Thyroid gland (tissue), 4 donors: ENCODE measurements around the gene SCARB1. TPM values are rescaled to one million over a fixed set of nuclear protein-coding genes. Genes with fewer than 3 reads are reported as not detected.

Experiments used
- DNase-seq, 2 donors: peaks; one replicate each; pipeline ENCODE4 v3.0.0-alpha.2; 2019
- H3K27ac ChIP-seq, 3 donors: fragments of 200-600 bp; sonication (generic); 1 replicate in 2 of 3; 2 replicates in 1 of 3; pipeline ENCODE4 v1.5.1; 2016 to 2019; ENCODE audit warnings: mild to moderate bottlenecking in 1 of 3, moderate library complexity in 1 of 3
- H3K27me3 ChIP-seq: fragments of 200-600 bp; sonication (generic); one replicate; pipeline ENCODE4 v1.5.1; 2019
- H3K36me3 ChIP-seq, 2 donors: fragments of 200-600 bp; sonication (generic); one replicate each; pipeline ENCODE4 v1.5.1; 2016 to 2019
- H3K4me1 ChIP-seq, 2 donors: fragments of 200-600 bp; sonication (generic); one replicate each; pipeline ENCODE4 v1.5.1; 2017 to 2019
- H3K4me3 ChIP-seq, 3 donors: fragments of 200-600 bp; sonication (generic); replicated peaks in 1 of 3; 1 replicate in 2 of 3; 2 replicates in 1 of 3; pipeline ENCODE4 v1.5.1; 2016; ENCODE audit warnings: mild to moderate bottlenecking in 1 of 3
- H3K9me3 ChIP-seq: fragments of 200-600 bp; sonication (generic); one replicate; pipeline ENCODE4 v1.5.1; 2017
- POLR2A ChIP-seq, 2 donors: fragments of 450-650 bp; IDR thresholded peaks; one replicate each; pipeline ENCODE4 v1.6.1; 2017; ENCODE audit warnings: antibody characterized with exemption in 2 of 2, mild to moderate bottlenecking in 2 of 2, moderate library complexity in 1 of 2
- WGBS, 2 donors: methylation state at CpG; one replicate each; pipeline ENCODE4 v1.1.5; 2017; 5-methylcytosine and 5-hydroxymethylcytosine counted together
- intact Hi-C: fragments of 100-400 bp; cut with DNase I; formaldehyde crosslinking; loops from one replicate; pipeline ENCODE4 v1.15.1; 2023
- total RNA-seq, 4 donors: library from RNA; depleted of rRNA; stranded (reverse); fragments of >200 nt; gene quantifications; one replicate each; pipeline ENCODE4 v1.2.3, GENCODE V29; 2016
- TF ChIP-seq, protein P1 (sequence below), 6 experiments: fragments of 200-600 bp in 3 of 6; fragments of 450-650 bp in 3 of 6; sonication (generic) in 3 of 6; IDR thresholded peaks; one replicate each; pipeline ENCODE4 v1.5.1; 2016 to 2019; ENCODE audit warnings: antibody characterized with exemption in 6 of 6, mild to moderate bottlenecking in 2 of 6, inconsistent platforms in 1 of 6, moderate library complexity in 1 of 6

The SCARB1 gene
- total RNA-seq, 4 donors from 2014 or later = 10.9 to 16.0 (median 15.4) TPM

DNA sequence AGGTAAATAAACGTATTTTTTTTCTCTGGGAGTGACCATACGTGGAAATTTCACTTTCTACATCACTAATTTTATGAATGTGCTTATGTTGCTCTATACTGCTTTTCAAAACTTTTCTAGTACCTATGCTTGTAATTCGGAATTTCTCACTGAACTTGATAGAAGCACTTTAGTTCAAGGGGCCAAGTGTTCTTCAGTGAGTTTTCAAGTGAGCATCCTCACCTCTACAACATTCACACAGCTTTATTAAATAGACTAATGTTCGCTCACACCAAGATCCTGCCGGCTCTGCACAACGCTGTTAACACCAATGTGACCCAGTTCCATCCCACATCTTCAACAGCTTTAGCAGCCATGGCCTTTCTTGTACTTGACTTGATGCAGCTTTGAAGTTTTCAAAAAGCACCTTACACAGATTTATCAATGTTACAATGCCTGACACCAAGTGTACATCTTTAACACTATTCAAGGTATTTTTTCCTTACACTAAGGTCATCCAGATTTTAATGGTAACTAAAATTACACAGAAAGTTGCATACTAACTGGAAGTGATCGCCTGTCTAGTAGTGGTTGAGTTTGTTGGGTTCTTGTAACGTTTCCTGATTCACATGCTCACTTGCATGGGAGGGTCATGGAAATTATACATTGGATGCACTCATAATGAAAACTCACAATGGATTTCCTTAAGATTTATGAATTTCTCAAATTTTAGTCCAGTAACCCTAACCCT is 46.3 kb upstream of the SCARB1 start:
- intact Hi-C loops = no loop called here
- Histone ChIP-seq H3K36me3 (peaks cover 23 to 28% of the 10 kb centered on the region in 2 donors), H3K4me1 (peaks cover 22 to 35% of the 10 kb centered on the region in 2 donors), H3K9me3 (no peaks in the 10 kb centered on the region), H3K27ac (peak overlapping the region in 2 of 3 donors; percentile 15 to 44), H3K4me3 (no peak overlapping the region), H3K27me3 (no peaks in the 10 kb centered on the region)
- DNase-seq = no peak
- TF ChIP-seq POLR2A (IDR thresholded peaks at IDR 0.05) = peak in 1 of 2 donors; percentile 5
- TF ChIP-seq, protein P1, sequence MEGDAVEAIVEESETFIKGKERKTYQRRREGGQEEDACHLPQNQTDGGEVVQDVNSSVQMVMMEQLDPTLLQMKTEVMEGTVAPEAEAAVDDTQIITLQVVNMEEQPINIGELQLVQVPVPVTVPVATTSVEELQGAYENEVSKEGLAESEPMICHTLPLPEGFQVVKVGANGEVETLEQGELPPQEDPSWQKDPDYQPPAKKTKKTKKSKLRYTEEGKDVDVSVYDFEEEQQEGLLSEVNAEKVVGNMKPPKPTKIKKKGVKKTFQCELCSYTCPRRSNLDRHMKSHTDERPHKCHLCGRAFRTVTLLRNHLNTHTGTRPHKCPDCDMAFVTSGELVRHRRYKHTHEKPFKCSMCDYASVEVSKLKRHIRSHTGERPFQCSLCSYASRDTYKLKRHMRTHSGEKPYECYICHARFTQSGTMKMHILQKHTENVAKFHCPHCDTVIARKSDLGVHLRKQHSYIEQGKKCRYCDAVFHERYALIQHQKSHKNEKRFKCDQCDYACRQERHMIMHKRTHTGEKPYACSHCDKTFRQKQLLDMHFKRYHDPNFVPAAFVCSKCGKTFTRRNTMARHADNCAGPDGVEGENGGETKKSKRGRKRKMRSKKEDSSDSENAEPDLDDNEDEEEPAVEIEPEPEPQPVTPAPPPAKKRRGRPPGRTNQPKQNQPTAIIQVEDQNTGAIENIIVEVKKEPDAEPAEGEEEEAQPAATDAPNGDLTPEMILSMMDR (IDR thresholded peaks at IDR 0.05) = no peak
- WGBS, 2 donors = 44 to 51% methylated on average over 8 of the region's 8 CpGs

GRCh38 chr12:124906606-124907261 is 43.1 kb upstream of the SCARB1 start:
- TF ChIP-seq, protein P1 (IDR thresholded peaks at IDR 0.05) = peak; percentile 89 to 99 (median 96)
- no peak for TF ChIP-seq POLR2A (IDR thresholded peaks at IDR 0.05)
- H3K9me3 ChIP-seq = no peaks in the 10 kb centered on the region
- peaks cover 22 to 39% of the 10 kb centered on the region in 2 donors for H3K4me1 ChIP-seq
- H3K27me3 ChIP-seq = no peaks in the 10 kb centered on the region
- peak overlapping the region in 2 of 3 donors; percentile 14 to 47 for H3K27ac ChIP-seq
- peak; percentile 92 to 93 for DNase-seq
- 0 to 2% methylated on average over 2 of the region's 2 CpGs for WGBS, 2 donors
- H3K4me3 ChIP-seq = no peak overlapping the region
- peaks cover 11 to 15% of the 10 kb centered on the region in 2 donors for H3K36me3 ChIP-seq
- intact Hi-C loops = no loop called here

GRCh38 chr12:124904306-124905098 is 40.8 kb upstream of the SCARB1 start:
- no peaks in the 10 kb centered on the region for H3K9me3 ChIP-seq
- 19 to 24% methylated on average over 15 of the region's 15 CpGs for WGBS, 2 donors
- H3K27ac ChIP-seq = peak overlapping the region; percentile 14 to 77 (median 63)
- DNase-seq = peak; percentile 90 to 93
- H3K27me3 ChIP-seq = no peaks in the 10 kb centered on the region
- H3K4me1 ChIP-seq = peaks cover under 1 to 21% of the 10 kb centered on the region in 2 donors
- TF ChIP-seq, protein P1 (IDR thresholded peaks at IDR 0.05) = no peak
- TF ChIP-seq POLR2A (IDR thresholded peaks at IDR 0.05) = no peak
- intact Hi-C loops = no loop called here
- no peak overlapping the region for H3K4me3 ChIP-seq
- no peaks in the 10 kb centered on the region for H3K36me3 ChIP-seq

GRCh38 chr12:124902916-124903315 is 39.3 kb upstream of the SCARB1 start:
- Histone ChIP-seq H3K9me3 (no peaks in the 10 kb centered on the region), H3K27me3 (no peaks in the 10 kb centered on the region), H3K36me3 (no peaks in the 10 kb centered on the region), H3K4me1 (peaks cover 0 to 27% of the 10 kb centered on the region in 2 donors), H3K4me3 (no peak overlapping the region), H3K27ac (no peak overlapping the region)
- intact Hi-C loops = no loop called here
- no peak for TF ChIP-seq POLR2A (IDR thresholded peaks at IDR 0.05)
- TF ChIP-seq, protein P1 (IDR thresholded peaks at IDR 0.05) = no peak
- 92 to 98% methylated on average over 6 of the region's 6 CpGs for WGBS, 2 donors
- no peak for DNase-seq
